Measurements from ENCODE around the gene ACSL3.

GRCh38 chr2:222963641-222964040, 102.8 kb downstream of the ACSL3 start:
- no peak for TF ChIP-seq EZH2phosphoT487 (IDR thresholded peaks at IDR 0.05; ENCODE audit: insufficient read depth, low read depth)
- TF ChIP-seq EZH2 (IDR thresholded peaks at IDR 0.05; ENCODE audit: insufficient read depth, poor library complexity, severe bottlenecking): no peak

All from GM23248 (cell line).